Aorta (tissue), 5 donors: ENCODE results near the gene PCBD2. TPM values are rescaled to one million over a fixed set of nuclear protein-coding genes. Genes with fewer than 3 reads are reported as not detected.

ENCODE experiments used
- ATAC-seq: fragments of 200-7000 bp; cut with Tn5 transposase; one replicate; pipeline ENCODE4 v1.9.1; 2022; ENCODE audit warnings: moderate library complexity; ENCODE audit not compliant: low FRiP score
- DNase-seq, 2 donors: peaks; one replicate each; pipeline ENCODE4 v3.0.0-alpha.2; 2020
- H3K27ac ChIP-seq, 2 donors: one replicate each; pipeline ENCODE4 v1.5.1; 2013; ENCODE audit warnings: low read length in 2 of 2, mild to moderate bottlenecking in 2 of 2, moderate library complexity in 2 of 2, control low read depth in 1 of 2, inconsistent platforms in 1 of 2, low read depth in 1 of 2
- H3K27me3 ChIP-seq, 2 donors: one replicate each; pipeline ENCODE4 v1.6.1; 2013; ENCODE audit warnings: control low read depth in 1 of 2, low read length in 1 of 2, mild to moderate bottlenecking in 1 of 2, moderate library complexity in 1 of 2; ENCODE audit not compliant: insufficient read depth in 2 of 2, control insufficient read depth in 1 of 2
- H3K36me3 ChIP-seq, 2 donors: one replicate each; pipeline ENCODE4 v1.6.1; 2013; ENCODE audit warnings: control low read depth in 1 of 2, low read length in 1 of 2, mild to moderate bottlenecking in 1 of 2; ENCODE audit not compliant: insufficient read depth in 2 of 2, control insufficient read depth in 1 of 2
- H3K4me1 ChIP-seq, 2 donors: one replicate each; pipeline ENCODE4 v1.6.1; 2013; ENCODE audit warnings: low read length in 2 of 2, control low read depth in 1 of 2, mild to moderate bottlenecking in 1 of 2, moderate library complexity in 1 of 2; ENCODE audit not compliant: insufficient read depth in 2 of 2, control insufficient read depth in 1 of 2
- H3K4me3 ChIP-seq, 2 donors: one replicate each; pipeline ENCODE4 v1.5.1; 2013; ENCODE audit warnings: low read length in 2 of 2, control low read depth in 1 of 2, mild to moderate bottlenecking in 1 of 2
- H3K9me3 ChIP-seq: one replicate; pipeline ENCODE4 v1.6.1; 2013; ENCODE audit warnings: mild to moderate bottlenecking, low read length; ENCODE audit not compliant: control insufficient read depth
- WGBS, 2 donors: extraction: QIAGEN DNeasy Blood & Tissue Kit; methylation state at CpG; one replicate each; pipeline ENCODE4 v1.1.7; 2013; 5-methylcytosine and 5-hydroxymethylcytosine counted together
- intact Hi-C, 2 donors: fragments of 100-400 bp; cut with DNase I; formaldehyde crosslinking; loops; one replicate each; pipeline versions ENCODE4 v1.14.2 to v1.15.0; 2022
- polyA plus RNA-seq, 2 donors: library from polyadenylated mRNA; stranded (reverse); fragments of 200-250 nt; gene quantifications; one replicate each; pipeline ENCODE4 v1.2.3, GENCODE V29; 2013
- total RNA-seq, 2 donors: library from RNA; stranded (reverse); fragmentation: NEBNext Ultra II Directional; extraction: Animal tissue kit (Norgen Biotek cat#: 25700); gene quantifications; one replicate each; pipeline ENCODE4 v1.2.1, GENCODE V29; 2021
- donor health status: healthy with polysubstance abuse.
- donor health status: Bipolar disorder and iron deficiency.
- donor health status: DM: no; HTN: no; CAD: no.
- donor health status: DM: no; HTN: no; CAD: no.
- donor health status: DM: yes; HTN: yes; CAD: no.

Gene PCBD2
- total and polyA plus RNA-seq, 4 donors: 2.8 to 9.2 (median 5.2) TPM

DNA sequence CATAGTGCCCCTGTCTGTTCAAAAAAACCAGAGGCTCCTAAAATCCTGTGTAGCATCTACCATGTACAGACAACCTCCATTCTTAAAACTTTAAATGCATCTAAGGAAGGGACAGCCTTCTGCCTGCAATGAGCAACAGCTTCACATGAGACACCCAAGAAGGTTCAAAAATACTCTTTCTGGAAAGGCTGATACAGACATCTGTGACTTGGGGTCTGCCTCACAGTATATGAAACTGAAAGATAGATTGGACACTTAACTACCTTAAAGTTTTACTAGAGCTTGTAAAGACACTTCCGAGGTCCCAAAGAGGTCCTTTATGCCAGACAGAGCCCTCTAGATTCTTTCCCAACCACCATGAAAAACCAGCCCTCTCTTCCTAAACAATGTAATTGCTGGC lies 34.6 kb downstream of the PCBD2 start:
- Histone ChIP-seq H3K9me3 (no peaks in the 10 kb centered on the region), H3K27ac (no peak overlapping the region), H3K27me3 (no peaks in the 10 kb centered on the region), H3K36me3 (peaks cover 0 to 2% of the 10 kb centered on the region in 2 donors), H3K4me3 (no peak overlapping the region), H3K4me1 (no peaks in the 10 kb centered on the region)
- ATAC-seq (no peak), DNase-seq (no peak)
- 94 to 99% methylated on average over 1 of the region's 1 CpG for WGBS, 2 donors
- intact Hi-C loops: no loop called here

DNA sequence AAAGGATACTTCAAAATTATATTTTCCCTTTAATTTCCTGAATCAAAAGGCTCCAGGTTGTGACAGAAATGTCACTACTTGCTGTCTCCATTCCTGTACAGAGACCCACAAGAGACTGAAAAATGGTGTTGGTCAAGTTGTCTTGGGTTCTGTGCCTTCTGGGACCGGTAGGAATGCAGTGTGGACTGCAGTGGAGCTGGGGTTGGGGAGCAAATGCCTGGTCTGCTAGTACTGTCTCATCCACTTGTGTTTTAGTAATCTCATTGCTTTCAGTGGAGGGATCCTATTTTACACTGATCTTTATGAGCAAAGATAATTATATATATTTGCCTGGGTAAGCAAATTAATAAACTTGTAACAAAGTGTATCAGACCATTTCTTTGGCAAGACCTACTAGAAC lies 38.6 kb downstream of the PCBD2 start:
- DNase-seq (no peak), ATAC-seq (no peak)
- Histone ChIP-seq H3K4me3 (no peak overlapping the region), H3K9me3 (no peaks in the 10 kb centered on the region), H3K4me1 (no peaks in the 10 kb centered on the region), H3K27me3 (no peaks in the 10 kb centered on the region), H3K36me3 (no peaks in the 10 kb centered on the region), H3K27ac (no peak overlapping the region)
- intact Hi-C loops: no loop called here
- 50 to 60% methylated on average over 1 of the region's 1 CpG for WGBS, 2 donors

DNA sequence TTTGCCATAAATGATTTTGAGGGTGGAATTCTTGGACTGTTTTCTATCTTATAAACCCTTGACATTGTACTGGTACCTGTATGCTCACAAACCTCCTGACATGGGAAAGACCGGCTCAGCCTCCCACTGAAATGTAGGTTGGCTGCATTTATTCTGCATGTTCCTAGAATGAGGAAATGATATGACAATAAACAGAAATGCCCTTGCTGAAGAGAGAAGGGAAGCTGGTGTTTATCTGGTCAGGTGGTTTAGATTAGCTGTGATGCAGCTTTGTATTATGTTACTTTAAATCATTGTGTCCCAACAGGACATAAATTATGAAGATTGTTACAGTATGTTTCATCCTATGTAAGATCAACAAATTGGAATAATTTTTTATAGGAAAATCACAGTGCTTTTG lies 39.7 kb downstream of the PCBD2 start:
- no peak for ATAC-seq
- no peaks in the 10 kb centered on the region for H3K4me1 ChIP-seq
- H3K4me3 ChIP-seq: no peak overlapping the region
- no peaks in the 10 kb centered on the region for H3K36me3 ChIP-seq
- no peak for DNase-seq
- intact Hi-C loops: no loop called here
- 81% methylated on average over 1 of the region's 1 CpG for WGBS, 2 donors
- no peaks in the 10 kb centered on the region for H3K27me3 ChIP-seq
- no peaks in the 10 kb centered on the region for H3K9me3 ChIP-seq
- no peak overlapping the region for H3K27ac ChIP-seq

DNA sequence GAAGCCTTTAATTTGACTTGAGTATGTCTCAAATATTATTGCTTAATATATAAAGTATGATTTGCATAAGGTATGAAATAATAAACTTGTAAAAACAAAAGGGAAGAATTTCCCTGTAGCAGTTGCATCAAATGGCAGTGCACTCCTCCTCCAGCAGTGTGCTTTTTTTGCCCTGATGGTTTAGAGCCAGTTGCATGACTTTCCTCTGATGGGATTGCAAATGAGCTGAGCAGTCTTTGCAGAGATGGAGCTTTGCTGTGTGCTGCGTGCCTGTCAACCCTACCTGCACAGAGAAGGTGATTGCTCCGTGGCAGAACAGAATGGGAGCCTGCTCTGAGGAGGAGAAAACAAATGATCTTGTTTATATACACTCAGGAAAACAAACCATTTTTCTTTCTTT lies 40.1 kb downstream of the PCBD2 start:
- Histone ChIP-seq H3K4me1 (no peaks in the 10 kb centered on the region), H3K27me3 (no peaks in the 10 kb centered on the region), H3K4me3 (no peak overlapping the region), H3K9me3 (no peaks in the 10 kb centered on the region), H3K36me3 (no peaks in the 10 kb centered on the region), H3K27ac (no peak overlapping the region)
- ATAC-seq (no peak), DNase-seq (no peak)
- intact Hi-C loops: no loop called here
- WGBS, 2 donors: 77 to 91% methylated on average over 2 of the region's 2 CpGs

DNA sequence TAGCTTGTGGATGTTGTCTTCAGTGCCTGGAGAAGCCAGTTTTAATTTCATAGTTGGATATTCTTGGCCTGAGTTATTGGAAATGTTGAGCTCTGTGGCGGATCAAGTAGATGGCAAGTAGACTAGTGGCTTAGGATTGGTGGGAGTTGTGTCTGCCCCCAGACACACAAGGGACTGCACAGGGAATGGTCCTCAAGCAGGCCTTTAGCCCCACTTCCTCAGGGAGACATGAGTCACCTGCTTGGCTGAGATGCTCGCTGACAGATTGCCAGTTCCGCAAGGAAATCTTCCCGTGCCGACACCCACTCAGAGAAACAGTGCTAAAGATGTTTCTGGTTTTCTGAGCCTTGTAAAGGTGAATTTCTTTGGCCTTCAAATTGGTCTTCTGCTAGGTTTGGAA lies 44.0 kb downstream of the PCBD2 start:
- Histone ChIP-seq H3K4me1 (no peaks in the 10 kb centered on the region), H3K4me3 (no peak overlapping the region), H3K36me3 (no peaks in the 10 kb centered on the region), H3K27ac (no peak overlapping the region), H3K9me3 (no peaks in the 10 kb centered on the region), H3K27me3 (no peaks in the 10 kb centered on the region)
- intact Hi-C loops: no loop called here
- peak in 1 of 2 donors; percentile 79 for DNase-seq
- no peak for ATAC-seq
- WGBS, 2 donors: 65 to 78% methylated on average over 5 of the region's 5 CpGs

DNA sequence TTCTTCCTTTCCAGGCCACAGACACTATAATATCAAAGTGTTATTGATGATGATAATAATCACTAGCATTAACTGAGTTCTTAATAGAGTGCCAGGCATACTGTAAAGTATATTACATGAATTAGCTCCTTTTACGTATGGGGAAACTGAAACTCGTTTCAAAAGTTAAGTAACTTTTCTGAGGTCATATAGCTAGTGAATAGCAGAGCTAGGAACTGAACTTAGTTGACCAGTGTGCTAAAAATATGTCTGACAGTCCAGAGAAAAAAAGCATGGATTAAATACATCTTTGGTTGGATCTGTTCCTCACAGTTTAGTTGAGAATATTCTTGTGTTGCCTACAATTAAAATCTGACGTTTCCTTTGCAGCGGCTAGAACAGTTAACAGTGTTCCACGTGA lies 44.4 kb downstream of the PCBD2 start:
- H3K27me3 ChIP-seq: no peaks in the 10 kb centered on the region
- intact Hi-C loops: no loop called here
- no peak for DNase-seq
- no peak for ATAC-seq
- H3K4me1 ChIP-seq: no peaks in the 10 kb centered on the region
- 85 to 90% methylated on average over 5 of the region's 5 CpGs for WGBS, 2 donors
- H3K27ac ChIP-seq: no peak overlapping the region
- no peak overlapping the region for H3K4me3 ChIP-seq
- no peaks in the 10 kb centered on the region for H3K36me3 ChIP-seq
- H3K9me3 ChIP-seq: no peaks in the 10 kb centered on the region

DNA sequence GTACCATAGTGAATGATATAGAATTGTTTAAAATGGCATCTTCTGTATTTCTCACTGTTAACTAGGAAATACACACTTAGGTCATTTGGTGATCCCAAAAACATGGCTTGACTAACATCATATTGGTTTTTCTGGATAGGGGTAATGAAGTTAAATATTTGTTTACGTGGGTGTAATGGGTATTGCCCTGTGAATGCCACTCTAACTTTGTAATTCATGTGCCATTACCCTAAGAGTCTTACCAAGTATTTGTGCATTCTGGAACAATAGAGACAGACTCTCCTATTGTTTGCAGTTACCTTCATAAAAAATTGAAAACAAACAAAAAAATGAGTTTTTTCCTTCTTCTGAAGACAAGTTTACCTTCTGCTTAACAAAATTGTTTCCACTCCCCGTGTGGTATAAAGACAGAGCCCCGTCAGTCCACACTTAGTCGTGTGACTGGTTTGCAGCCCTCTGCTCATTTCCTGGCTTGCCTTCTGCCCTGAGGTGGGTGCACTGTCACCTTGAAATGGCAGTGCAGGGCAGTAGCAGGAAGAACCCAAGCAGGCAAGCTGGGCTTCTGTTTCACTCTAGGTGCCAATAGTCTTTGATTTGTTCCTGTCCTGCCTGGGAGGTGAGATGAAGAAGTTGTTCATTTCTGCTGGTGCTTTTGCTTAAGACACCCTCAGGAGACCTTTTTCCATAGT lies 53.1 kb downstream of the PCBD2 start:
- peaks cover 0 to under 1% of the 10 kb centered on the region in 2 donors for H3K36me3 ChIP-seq

DNA sequence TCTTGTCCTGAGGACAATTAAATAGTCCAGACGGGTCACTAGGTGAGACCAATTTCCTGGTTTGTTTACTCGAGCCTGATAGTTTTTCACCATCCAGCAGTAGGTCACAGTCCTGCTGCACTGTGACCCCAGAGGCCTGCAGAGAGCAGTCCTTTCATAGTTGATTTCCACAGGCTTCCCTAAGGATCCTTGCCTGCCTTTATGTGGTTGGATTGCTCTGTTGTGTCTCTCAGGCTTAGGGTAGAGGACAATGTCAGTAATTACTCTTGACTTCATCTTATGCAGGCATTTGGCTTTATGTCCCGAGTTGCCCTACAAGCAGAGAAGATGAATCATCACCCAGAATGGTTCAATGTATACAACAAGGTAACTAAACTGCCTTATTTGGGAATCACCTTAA lies 53.8 kb downstream of the PCBD2 start:
- Histone ChIP-seq H3K9me3 (no peaks in the 10 kb centered on the region), H3K4me1 (no peaks in the 10 kb centered on the region), H3K4me3 (no peak overlapping the region), H3K36me3 (peaks cover 0 to 2% of the 10 kb centered on the region in 2 donors), H3K27me3 (no peaks in the 10 kb centered on the region), H3K27ac (no peak overlapping the region)
- DNase-seq: no peak
- WGBS, 2 donors: 68% methylated on average over 3 of the region's 3 CpGs
- intact Hi-C loops: no loop called here
- no peak for ATAC-seq

More for the DNA sequence above, 53.1 kb downstream of the PCBD2 start:
- 93 to 96% methylated on average over 4 of the region's 4 CpGs for WGBS, 2 donors
- H3K27me3 ChIP-seq: no peaks in the 10 kb centered on the region
- intact Hi-C loops: no loop called here
- H3K4me3 ChIP-seq: no peak overlapping the region
- no peaks in the 10 kb centered on the region for H3K9me3 ChIP-seq
- DNase-seq (no peak), ATAC-seq (no peak)
- H3K27ac ChIP-seq: no peak overlapping the region
- H3K4me1 ChIP-seq: no peaks in the 10 kb centered on the region

DNA sequence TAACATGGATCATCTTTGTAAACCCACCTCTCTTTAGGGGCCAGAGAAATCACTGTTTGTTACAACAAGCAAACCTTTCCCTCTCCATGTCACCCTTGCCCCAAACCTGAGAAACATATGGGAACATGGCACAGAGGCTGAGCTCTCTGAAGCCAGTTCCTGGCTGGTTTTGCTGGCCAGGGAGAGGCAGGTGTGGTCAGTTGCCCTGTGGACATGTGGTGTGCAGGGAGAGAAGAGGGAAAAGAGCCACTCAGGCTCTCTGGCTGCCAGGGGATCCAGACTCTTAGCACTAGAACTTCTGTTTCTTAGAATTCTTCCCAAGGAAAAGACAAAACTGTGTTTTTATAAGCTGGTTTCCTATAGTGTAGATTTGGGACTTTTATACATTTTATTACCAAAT lies 58.2 kb downstream of the PCBD2 start:
- DNase-seq: no peak
- Histone ChIP-seq H3K36me3 (peaks cover 0 to 2% of the 10 kb centered on the region in 2 donors), H3K4me3 (no peak overlapping the region), H3K9me3 (no peaks in the 10 kb centered on the region), H3K27me3 (no peaks in the 10 kb centered on the region), H3K4me1 (no peaks in the 10 kb centered on the region), H3K27ac (no peak overlapping the region)
- intact Hi-C loops: no loop called here
- ATAC-seq: no peak
